ENCODE measurements around the gene CFHR4. TPM values are rescaled to one million over a fixed set of nuclear protein-coding genes. Genes with fewer than 3 reads are reported as not detected.
"Not testable (repeated sequence)": the region's sequence is repeated elsewhere in the genome, so short reads cannot be mapped to it uniquely, and the experiment has no call there.

CFHR4 gene
- total RNA-seq (ENCODE audit: unreplicated experiment) = not detected
- long read RNA-seq = 0 reads

DNA sequence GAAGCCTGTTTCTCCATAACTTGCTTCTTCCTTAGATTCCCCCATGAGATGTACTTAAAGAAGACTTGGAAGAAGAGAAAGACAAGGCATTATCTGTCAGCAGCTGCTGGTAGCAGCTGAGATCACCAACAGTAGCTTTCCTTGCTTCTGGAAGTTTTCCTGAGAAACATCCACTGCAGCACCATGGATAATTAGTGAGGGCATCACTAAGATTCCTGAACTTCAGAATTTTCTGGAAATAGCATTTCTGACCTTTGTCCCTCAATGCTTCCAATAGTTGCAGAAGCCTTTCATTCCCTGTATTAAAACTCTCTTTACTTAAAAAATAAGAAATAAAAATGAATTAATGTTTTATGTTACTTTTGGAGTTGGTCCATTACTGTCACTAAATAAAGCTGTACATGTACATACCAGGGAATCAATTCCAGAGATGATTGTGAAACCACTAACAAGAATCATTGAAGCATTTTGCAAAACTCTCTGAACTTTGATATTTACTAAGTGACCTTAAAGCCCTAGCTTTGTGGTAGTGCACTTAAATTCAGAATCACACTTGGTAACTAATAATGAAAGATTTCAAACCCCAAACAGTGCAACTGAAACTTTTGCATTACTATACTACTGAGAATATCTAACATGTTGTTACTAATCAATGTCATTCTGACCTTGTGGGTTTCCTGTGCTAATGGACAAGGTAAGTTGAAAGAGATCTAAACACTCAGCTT, at the start of gene CFHR4:
CFHR4 (plus strand) TSS at position 538 of the 725 bp plus-strand sequence; CDS start at position 637, 99 bp downstream.
- H3K27ac Mint-ChIP-seq (ENCODE audit: unreplicated experiment) = no peak within 1 kb of the TSS
- no peak for DNase-seq
- H3K27me3 Mint-ChIP-seq (ENCODE audit: unreplicated experiment) = no peaks in the 10 kb centered on the region
- TF ChIP-seq, protein P1, sequence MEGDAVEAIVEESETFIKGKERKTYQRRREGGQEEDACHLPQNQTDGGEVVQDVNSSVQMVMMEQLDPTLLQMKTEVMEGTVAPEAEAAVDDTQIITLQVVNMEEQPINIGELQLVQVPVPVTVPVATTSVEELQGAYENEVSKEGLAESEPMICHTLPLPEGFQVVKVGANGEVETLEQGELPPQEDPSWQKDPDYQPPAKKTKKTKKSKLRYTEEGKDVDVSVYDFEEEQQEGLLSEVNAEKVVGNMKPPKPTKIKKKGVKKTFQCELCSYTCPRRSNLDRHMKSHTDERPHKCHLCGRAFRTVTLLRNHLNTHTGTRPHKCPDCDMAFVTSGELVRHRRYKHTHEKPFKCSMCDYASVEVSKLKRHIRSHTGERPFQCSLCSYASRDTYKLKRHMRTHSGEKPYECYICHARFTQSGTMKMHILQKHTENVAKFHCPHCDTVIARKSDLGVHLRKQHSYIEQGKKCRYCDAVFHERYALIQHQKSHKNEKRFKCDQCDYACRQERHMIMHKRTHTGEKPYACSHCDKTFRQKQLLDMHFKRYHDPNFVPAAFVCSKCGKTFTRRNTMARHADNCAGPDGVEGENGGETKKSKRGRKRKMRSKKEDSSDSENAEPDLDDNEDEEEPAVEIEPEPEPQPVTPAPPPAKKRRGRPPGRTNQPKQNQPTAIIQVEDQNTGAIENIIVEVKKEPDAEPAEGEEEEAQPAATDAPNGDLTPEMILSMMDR (IDR thresholded peaks at IDR 0.05; ENCODE audit: partially characterized antibody, unreplicated experiment) = no peak
- H3K9me3 Mint-ChIP-seq (ENCODE audit: unreplicated experiment) = peaks cover 3% of the 10 kb centered on the region
- no peaks in the 10 kb centered on the region for H3K36me3 Mint-ChIP-seq (ENCODE audit: unreplicated experiment)
- no peaks in the 10 kb centered on the region for H3K4me1 Mint-ChIP-seq (ENCODE audit: low read depth, unreplicated experiment)
- no peak within 1 kb of the TSS for H3K4me3 Mint-ChIP-seq (ENCODE audit: unreplicated experiment)

DNA sequence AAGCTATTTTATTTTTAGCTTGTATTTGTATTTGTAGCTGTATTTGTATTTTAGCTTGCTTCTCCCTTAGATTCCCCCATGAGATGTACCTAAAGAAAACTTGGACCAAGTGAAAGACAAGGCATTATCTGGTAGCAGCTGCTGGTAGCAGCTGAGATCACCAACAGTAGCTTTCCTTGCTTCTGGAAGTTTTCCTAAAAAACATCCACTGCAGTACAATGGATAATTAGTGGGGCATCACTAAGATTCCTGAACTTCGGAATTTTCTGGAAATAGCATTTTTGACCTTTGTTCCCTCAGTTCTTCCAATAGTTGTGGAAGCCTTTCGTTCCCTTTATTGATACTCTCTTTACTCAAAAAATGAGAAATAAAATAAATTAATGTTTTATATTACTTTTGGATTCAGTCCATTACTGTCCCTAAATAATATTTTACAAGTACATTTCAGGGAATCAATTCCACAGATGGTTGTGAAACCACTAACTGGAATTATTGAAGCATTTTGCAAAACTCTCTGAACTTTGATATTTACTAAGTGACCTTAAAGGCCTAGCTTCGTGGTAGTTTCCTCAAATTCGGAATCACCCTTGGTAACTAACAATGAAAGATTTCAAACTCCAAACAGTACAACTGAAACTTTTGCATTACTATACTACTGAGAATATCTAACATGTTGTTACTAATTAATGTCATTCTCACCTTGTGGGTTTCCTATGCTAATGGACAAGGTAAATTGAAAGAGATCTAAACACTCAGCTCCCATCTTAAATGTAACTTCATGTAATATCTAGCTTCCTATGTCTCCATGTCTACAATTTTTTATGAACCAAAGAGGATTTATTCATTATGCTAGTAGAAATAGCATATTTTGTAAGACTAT, 38.0 kb upstream of the CFHR4 start:
- not testable (repeated sequence) for H3K27ac Mint-ChIP-seq (ENCODE audit: unreplicated experiment); H3K4me1 Mint-ChIP-seq (ENCODE audit: low read depth, unreplicated experiment)

DNA sequence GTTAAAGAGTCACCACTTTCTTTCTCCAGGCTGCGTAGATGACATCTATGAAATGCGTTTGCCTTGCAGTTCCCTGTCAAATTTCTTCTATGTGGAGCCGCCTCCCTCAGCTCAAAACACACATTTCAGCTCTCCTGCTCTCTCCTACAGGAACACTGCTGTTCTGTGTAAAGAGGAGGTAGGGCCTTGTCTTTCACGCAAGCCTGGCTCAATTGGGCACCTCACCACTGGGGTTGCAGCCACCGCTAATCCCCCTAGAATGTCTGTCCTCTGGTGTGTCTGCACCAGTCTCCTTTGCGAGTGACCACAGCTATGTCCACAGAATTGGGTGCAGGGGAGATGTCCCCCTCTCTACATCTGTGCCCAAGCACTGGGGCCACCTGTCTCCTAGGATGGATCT, 31.8 kb upstream of the CFHR4 start:
- Mint-ChIP-seq H3K27me3 (ENCODE audit: unreplicated experiment) (no peaks in the 10 kb centered on the region), H3K4me3 (ENCODE audit: unreplicated experiment) (no peak overlapping the region), H3K27ac (ENCODE audit: unreplicated experiment) (no peak overlapping the region), H3K9me3 (ENCODE audit: unreplicated experiment) (no peaks in the 10 kb centered on the region), H3K36me3 (ENCODE audit: unreplicated experiment) (no peaks in the 10 kb centered on the region), H3K4me1 (ENCODE audit: low read depth, unreplicated experiment) (no peaks in the 10 kb centered on the region)
- TF ChIP-seq, protein P1 (IDR thresholded peaks at IDR 0.05; ENCODE audit: partially characterized antibody, unreplicated experiment) = no peak
- DNase-seq = no peak

More for the DNA sequence above, 38.0 kb upstream of the CFHR4 start:
- H3K4me3 Mint-ChIP-seq (ENCODE audit: unreplicated experiment); DNase-seq; H3K36me3 Mint-ChIP-seq (ENCODE audit: unreplicated experiment); H3K9me3 Mint-ChIP-seq (ENCODE audit: unreplicated experiment); H3K27me3 Mint-ChIP-seq (ENCODE audit: unreplicated experiment): not testable (repeated sequence)

DNA sequence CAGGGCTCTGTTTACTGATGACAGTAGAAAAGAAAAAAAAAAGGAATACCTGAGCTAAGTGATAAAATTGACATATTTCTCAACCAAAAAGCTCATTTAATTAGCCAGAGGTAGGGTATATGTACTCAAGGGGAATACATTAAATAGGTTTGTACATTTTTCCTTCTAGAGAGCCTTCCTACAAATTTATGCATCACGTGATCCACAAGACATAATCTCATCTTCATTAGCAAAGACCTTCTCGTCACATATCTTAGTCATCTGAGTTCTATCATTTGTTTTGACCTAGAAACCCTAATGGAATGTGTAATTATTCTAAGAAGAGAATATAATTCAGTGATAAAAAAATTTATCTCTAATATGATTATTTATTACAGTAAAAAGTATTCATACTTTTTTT, 30.7 kb upstream of the CFHR4 start:
- no peaks in the 10 kb centered on the region for H3K9me3 Mint-ChIP-seq (ENCODE audit: unreplicated experiment)
- DNase-seq = no peak
- no peak overlapping the region for H3K27ac Mint-ChIP-seq (ENCODE audit: unreplicated experiment)
- H3K4me1 Mint-ChIP-seq (ENCODE audit: low read depth, unreplicated experiment) = no peaks in the 10 kb centered on the region
- H3K36me3 Mint-ChIP-seq (ENCODE audit: unreplicated experiment) = no peaks in the 10 kb centered on the region
- TF ChIP-seq, protein P1 (IDR thresholded peaks at IDR 0.05; ENCODE audit: partially characterized antibody, unreplicated experiment) = no peak
- no peak overlapping the region for H3K4me3 Mint-ChIP-seq (ENCODE audit: unreplicated experiment)
- H3K27me3 Mint-ChIP-seq (ENCODE audit: unreplicated experiment) = no peaks in the 10 kb centered on the region

DNA sequence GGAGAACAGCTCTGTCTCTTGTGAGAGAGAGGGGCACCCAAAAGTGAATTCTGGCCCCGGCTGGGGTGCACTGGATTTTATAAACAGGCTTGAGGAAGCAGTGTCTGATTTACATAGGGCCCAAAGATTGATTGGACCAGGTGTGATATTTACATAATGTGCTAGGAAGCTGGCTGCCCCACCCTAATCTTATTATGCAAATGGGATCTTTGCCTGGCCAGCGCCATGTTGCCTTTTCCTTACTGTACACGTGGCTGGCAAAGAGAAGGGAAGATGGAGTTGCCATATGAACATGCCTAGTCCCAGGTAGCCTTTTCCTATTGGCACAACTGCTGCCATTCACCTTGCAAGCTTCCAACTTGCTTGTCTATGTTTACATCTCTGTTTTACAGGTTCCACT, 29.0 kb upstream of the CFHR4 start:
- Mint-ChIP-seq H3K36me3 (ENCODE audit: unreplicated experiment) (no peaks in the 10 kb centered on the region), H3K4me1 (ENCODE audit: low read depth, unreplicated experiment) (no peaks in the 10 kb centered on the region), H3K27ac (ENCODE audit: unreplicated experiment) (no peak overlapping the region), H3K4me3 (ENCODE audit: unreplicated experiment) (no peak overlapping the region), H3K27me3 (ENCODE audit: unreplicated experiment) (no peaks in the 10 kb centered on the region), H3K9me3 (ENCODE audit: unreplicated experiment) (no peaks in the 10 kb centered on the region)
- TF ChIP-seq, protein P1 (IDR thresholded peaks at IDR 0.05; ENCODE audit: partially characterized antibody, unreplicated experiment) = no peak
- no peak for DNase-seq
